Stimulated activated CD4-positive, alpha-beta T cell treated with anti-CD3 and anti-CD28 coated beads, Interleukin-12 subunit alpha, Interleukin-12 subunit beta, amount 100 ng/mL, for 48 hours (primary cell): ENCODE results near the gene CRHR1.

ENCODE experiments used
- DNase-seq, 3 donors: peaks; one replicate each; pipeline ENCODE4 v3.0.0-alpha.2; 2020; ENCODE audit warnings: low read depth in 2 of 3, low spot score in 1 of 3

Gene CRHR1

GRCh38 chr17:45820052-45820780 is 36.1 kb downstream of the CRHR1 start:
- DNase-seq: no peak

GRCh38 chr17:45821147-45821546 is 37.0 kb downstream of the CRHR1 start:
- DNase-seq: no peak

GRCh38 chr17:45823598-45823997 is 39.5 kb downstream of the CRHR1 start:
- DNase-seq: no peak

- no peak for DNase-seq
Measured at GRCh38 chr17:45824475-45824874, 40.4 kb downstream of the CRHR1 start.

GRCh38 chr17:45824901-45825492 is 40.9 kb downstream of the CRHR1 start:
- no peak for DNase-seq

GRCh38 chr17:45825792-45826191 is 41.7 kb downstream of the CRHR1 start:
- no peak for DNase-seq

- DNase-seq: no peak
Measured at GRCh38 chr17:45826919-45827588, 42.9 kb downstream of the CRHR1 start.

- no peak for DNase-seq
Measured at GRCh38 chr17:45828171-45828570, 44.1 kb downstream of the CRHR1 start.

GRCh38 chr17:45828582-45829133 is 44.5 kb downstream of the CRHR1 start:
- DNase-seq: no peak

- DNase-seq: no peak
Measured at GRCh38 chr17:45833920-45834319, 49.8 kb downstream of the CRHR1 start.

- DNase-seq: no peak
Measured at GRCh38 chr17:45834471-45835396, 50.6 kb downstream of the CRHR1 start.

- DNase-seq: no peak
Measured at GRCh38 chr17:45835481-45835880, 51.4 kb downstream of the CRHR1 start.

GRCh38 chr17:45836047-45837044 is 52.2 kb downstream of the CRHR1 start:
- no peak for DNase-seq

- DNase-seq: no peak
Measured at GRCh38 chr17:45837187-45837586, 53.1 kb downstream of the CRHR1 start.

- DNase-seq: no peak
Measured at GRCh38 chr17:45837603-45838002, 53.5 kb downstream of the CRHR1 start.

- no peak for DNase-seq
Measured at GRCh38 chr17:45838751-45839295, 54.7 kb downstream of the CRHR1 start.

GRCh38 chr17:45839442-45839841 is 55.3 kb downstream of the CRHR1 start:
- no peak for DNase-seq

- no peak for DNase-seq
Measured at GRCh38 chr17:45841186-45841585, 57.1 kb downstream of the CRHR1 start.

GRCh38 chr17:45841883-45842525 is 57.9 kb downstream of the CRHR1 start:
- no peak for DNase-seq
